22Rv1 (cell line): Measurements from ENCODE around the gene TMEM178B.

Experiments
- H3K27ac ChIP-seq: fragments of 450-650 bp; 2 replicates; pipeline ENCODE4 v1.5.1; 2017
- ZFX ChIP-seq: fragments of 450-650 bp; IDR thresholded peaks from 2 replicates; pipeline ENCODE4 v1.6.1; 2017; ENCODE audit warnings: antibody characterized with exemption, borderline replicate concordance
- TF ChIP-seq, protein P1 (sequence below): fragments of 450-650 bp; IDR thresholded peaks from 2 replicates; pipeline ENCODE4 v1.5.1; 2017; ENCODE audit warnings: mild to moderate bottlenecking

Gene TMEM178B

GRCh38 chr7:141333459-141333858, 259.6 kb downstream of the TMEM178B start:
- no peak for TF ChIP-seq ZFX
- TF ChIP-seq, protein P1, sequence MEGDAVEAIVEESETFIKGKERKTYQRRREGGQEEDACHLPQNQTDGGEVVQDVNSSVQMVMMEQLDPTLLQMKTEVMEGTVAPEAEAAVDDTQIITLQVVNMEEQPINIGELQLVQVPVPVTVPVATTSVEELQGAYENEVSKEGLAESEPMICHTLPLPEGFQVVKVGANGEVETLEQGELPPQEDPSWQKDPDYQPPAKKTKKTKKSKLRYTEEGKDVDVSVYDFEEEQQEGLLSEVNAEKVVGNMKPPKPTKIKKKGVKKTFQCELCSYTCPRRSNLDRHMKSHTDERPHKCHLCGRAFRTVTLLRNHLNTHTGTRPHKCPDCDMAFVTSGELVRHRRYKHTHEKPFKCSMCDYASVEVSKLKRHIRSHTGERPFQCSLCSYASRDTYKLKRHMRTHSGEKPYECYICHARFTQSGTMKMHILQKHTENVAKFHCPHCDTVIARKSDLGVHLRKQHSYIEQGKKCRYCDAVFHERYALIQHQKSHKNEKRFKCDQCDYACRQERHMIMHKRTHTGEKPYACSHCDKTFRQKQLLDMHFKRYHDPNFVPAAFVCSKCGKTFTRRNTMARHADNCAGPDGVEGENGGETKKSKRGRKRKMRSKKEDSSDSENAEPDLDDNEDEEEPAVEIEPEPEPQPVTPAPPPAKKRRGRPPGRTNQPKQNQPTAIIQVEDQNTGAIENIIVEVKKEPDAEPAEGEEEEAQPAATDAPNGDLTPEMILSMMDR: no peak
- H3K27ac ChIP-seq: no peak overlapping the region

DNA sequence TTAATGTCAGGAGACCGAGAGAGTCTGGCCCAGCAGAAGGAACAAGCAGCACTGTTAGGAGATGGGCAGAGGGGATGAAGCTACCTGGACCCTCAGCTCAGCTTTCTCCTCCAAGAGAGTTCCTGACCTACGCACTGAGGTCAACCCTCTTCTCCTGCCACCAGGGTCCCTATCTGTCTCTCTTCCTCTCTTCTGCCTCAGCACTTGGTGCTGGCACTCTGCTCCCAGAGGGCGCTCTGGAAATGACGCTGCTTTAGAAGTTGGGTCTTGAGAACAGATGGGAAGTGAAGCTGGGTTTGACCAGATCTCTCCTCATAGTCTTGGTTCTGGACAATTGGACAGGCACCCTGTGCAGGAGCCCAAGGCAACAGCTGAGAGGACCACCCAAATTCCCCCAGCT, 261.3 kb downstream of the TMEM178B start:
- TF ChIP-seq, protein P1: no peak
- no peak for TF ChIP-seq ZFX
- H3K27ac ChIP-seq: no peak overlapping the region

GRCh38 chr7:141339603-141340002, 265.7 kb downstream of the TMEM178B start:
- no peak for TF ChIP-seq ZFX
- TF ChIP-seq, protein P1: no peak

GRCh38 chr7:141340991-141341390, 267.1 kb downstream of the TMEM178B start:
- TF ChIP-seq ZFX: no peak
- TF ChIP-seq, protein P1: no peak
- no peak overlapping the region for H3K27ac ChIP-seq

More at GRCh38 chr7:141339603-141340002, 265.7 kb downstream of the TMEM178B start:
- no peak overlapping the region for H3K27ac ChIP-seq

- H3K27ac ChIP-seq: no peak overlapping the region
- TF ChIP-seq, protein P1: no peak
- TF ChIP-seq ZFX: no peak
Measured at GRCh38 chr7:141342621-141343408, 269.0 kb downstream of the TMEM178B start.

DNA sequence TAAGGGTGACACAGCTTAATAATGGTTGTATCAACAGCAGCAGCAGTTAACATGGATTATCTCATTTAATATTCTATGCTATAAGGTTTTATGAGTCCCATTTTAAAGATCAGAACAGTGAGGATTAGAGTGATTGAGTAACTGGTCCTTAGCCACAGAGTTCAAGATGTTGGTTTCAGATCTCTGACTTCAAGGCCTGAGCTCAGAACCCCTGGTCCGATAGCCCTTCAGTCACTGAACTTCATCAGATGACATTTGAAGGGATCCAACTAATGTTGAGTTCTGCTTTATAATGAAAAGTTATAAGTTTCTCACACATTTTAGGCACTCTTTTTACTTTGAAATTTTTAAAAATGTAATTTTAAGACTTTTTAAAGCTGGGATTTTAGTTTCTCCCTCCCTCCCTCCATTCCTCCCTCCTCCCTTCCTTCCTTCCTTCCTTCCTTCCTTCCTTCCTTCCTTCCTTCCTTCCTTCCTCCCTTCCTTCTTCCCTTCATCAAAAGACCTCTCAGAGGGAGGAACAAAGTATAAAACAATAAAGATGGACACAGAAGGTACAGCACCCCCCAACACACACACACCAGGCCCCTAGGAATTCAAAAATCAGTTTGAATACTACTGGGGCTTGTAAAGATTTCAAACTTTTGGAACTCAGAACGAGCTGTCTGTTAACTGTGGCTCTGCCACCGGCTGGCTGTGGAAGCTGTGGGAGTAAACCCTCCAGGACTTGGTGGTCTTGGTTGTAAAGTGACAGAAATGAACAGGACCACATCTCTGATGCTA, 270.5 kb downstream of the TMEM178B start:
- TF ChIP-seq, protein P1: no peak
- TF ChIP-seq ZFX: no peak
- H3K27ac ChIP-seq: no peak overlapping the region

DNA sequence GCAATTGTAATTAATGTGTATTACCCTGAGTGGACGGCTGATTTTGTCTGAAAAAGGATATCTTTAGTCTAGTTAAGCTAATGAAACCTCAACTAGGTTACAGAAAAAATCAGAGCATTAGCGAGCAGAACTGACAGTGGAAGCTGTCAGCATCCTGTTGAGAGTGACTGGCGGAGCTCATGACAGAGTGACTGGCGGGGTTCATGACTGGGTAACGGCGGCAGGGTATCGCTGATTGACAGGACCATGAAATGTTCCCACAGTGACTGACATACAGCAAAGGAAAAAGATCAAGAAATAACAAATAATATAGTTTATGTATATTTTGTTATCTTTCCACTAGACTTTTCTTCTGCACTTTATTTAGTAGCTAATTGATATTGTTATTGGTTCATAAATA, 274.9 kb downstream of the TMEM178B start:
- TF ChIP-seq, protein P1: no peak
- no peak for TF ChIP-seq ZFX
- H3K27ac ChIP-seq: no peak overlapping the region
